GM12865 (cell line): ENCODE data around the gene AKR1A1.

Experiments used
- DNase-seq: peaks from one replicate; pipeline ENCODE4 v3.0.0; 2010; ENCODE audit warnings: low read depth
- H3K4me3 ChIP-seq: 2 replicates; pipeline ENCODE4 v1.5.1; 2011; ENCODE audit warnings: mild to moderate bottlenecking, low read depth, low read length, control low read depth
- TF ChIP-seq, protein P1 (sequence below): IDR thresholded peaks from 2 replicates; pipeline ENCODE4 v1.5.1; 2011; ENCODE audit warnings: low read length, control low read depth, low read depth, inconsistent platforms; ENCODE audit not compliant: insufficient read depth; ENCODE audit errors: missing control alignments

AKR1A1 gene

DNA sequence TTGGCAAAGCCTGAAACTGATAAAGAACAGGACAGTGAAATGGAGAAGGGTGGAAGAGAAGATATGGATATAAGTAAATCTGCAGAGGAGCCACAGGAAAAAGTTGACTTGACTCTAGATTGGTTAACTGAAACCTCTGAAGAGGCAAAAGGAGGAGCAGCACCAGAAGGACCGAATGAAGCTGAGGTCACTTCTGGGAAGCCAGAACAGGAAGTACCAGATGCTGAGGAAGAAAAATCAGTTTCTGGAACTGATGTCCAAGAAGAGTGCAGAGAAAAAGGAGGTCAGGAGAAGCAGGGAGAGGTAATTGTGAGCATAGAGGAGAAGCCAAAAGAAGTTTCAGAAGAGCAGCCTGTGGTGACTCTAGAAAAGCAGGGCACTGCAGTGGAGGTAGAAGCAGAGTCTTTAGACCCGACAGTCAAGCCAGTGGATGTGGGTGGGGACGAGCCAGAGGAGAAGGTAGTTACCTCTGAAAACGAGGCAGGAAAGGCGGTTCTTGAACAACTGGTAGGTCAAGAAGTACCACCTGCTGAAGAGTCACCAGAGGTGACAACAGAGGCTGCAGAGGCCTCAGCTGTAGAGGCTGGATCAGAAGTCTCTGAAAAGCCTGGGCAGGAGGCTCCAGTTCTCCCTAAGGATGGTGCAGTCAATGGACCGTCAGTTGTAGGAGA lies 56.9 kb downstream of the AKR1A1 start:
- TF ChIP-seq, protein P1, sequence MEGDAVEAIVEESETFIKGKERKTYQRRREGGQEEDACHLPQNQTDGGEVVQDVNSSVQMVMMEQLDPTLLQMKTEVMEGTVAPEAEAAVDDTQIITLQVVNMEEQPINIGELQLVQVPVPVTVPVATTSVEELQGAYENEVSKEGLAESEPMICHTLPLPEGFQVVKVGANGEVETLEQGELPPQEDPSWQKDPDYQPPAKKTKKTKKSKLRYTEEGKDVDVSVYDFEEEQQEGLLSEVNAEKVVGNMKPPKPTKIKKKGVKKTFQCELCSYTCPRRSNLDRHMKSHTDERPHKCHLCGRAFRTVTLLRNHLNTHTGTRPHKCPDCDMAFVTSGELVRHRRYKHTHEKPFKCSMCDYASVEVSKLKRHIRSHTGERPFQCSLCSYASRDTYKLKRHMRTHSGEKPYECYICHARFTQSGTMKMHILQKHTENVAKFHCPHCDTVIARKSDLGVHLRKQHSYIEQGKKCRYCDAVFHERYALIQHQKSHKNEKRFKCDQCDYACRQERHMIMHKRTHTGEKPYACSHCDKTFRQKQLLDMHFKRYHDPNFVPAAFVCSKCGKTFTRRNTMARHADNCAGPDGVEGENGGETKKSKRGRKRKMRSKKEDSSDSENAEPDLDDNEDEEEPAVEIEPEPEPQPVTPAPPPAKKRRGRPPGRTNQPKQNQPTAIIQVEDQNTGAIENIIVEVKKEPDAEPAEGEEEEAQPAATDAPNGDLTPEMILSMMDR, result no peak
- DNase-seq, result no peak
- H3K4me3 ChIP-seq, result no peak overlapping the region

DNA sequence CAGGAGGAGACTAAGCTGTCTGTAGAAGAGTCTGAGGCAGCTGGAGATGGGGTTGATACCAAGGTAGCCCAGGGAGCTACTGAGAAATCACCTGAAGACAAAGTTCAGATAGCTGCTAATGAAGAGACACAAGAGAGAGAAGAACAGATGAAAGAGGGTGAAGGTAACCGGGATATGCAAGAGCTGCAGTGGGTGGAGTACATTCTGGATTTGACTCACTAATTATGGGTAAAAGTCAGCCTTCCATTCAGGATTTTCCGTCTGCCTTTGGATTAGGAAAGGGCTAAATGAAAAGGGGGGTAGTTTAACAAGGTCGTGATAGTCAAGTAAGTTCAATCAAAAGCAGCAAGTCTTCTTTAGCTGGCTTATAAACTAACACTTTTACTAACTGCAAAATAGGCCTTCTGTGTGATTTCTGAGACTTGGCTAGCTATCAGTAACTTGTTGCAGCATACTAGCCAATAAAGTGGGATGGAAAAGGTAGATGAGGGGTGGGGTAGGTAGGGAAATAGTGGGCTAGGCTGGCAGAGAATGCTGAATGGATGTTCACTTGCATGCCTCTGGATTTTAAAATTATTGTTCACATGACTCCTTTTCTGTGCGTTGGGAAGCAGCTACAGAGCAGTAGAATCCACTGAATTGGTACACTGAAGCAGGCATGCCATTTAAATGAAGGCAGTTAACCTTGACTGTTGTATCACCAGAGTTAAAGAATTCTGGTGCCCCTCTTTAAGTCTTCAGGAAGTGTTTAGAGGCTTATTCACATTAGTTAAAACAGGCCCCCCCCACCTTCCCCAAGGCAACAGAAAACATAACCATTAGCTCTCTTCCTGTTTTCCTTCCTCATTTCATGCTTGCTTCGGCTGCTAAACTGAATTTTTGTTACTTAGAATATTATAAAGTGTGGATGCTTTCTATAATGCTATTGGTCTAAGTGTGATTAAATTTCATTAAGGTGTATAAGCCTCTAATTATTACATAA lies 57.8 kb downstream of the AKR1A1 start:
- no peak for DNase-seq
- TF ChIP-seq, protein P1, result no peak
- no peak overlapping the region for H3K4me3 ChIP-seq

DNA sequence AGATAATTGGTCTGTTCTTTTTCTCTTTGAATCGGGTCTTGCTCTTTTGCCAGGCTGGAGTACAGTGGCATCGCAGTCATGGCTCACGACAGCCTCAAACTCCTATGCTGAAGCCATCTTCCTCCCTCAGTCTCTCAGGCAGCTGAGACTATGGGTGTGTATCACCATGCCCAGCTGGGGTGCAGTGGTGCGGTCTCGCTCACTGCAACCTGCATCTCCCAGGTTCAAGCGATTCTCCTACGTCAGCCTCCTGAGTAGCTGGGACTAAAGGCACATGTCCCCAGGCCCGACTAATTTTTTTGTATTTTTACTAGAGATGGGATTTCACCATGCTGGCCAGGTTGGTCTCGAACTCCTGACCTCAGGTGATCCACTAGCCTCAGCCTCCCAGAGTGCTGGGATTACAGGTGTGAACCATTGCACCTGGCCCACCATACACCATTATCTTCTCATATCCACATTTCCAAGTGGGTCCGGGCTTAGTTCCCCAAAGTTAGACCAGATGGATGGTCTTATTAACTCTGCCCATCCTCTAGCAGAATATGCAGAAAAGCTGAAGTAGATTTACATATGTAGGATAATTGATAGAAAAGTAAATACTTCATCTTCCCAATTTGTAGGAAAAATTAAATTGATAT lies 60.1 kb downstream of the AKR1A1 start:
- DNase-seq, result no peak
- no peak overlapping the region for H3K4me3 ChIP-seq
- TF ChIP-seq, protein P1, result no peak

DNA sequence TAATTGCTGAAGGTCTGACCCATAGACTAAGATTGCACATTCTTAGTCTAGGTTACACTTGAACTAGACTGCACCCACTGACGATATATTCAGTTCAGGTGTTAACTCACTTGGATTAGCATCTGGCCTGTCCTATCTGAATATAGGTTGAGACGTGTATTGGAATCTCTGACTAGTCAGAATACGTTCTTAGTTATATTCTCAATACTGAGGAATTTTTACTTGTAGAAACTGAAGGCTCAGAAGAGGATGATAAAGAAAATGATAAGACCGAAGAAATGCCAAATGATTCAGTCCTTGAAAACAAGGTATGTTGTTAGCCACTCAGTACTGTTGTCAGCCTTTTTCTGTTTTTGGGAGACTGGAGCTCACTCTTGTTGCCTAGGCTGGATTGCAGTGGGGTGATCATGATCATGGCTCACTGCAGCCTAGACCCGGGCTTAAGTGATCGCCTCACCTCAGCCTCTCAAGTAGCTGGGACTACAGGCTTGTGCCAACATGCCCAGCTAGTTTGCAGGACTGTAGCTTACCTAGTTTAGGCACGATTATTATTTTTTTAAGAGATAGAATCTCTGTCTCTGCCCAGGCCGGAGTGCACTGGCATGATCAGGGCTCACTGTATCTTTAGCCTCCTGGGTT lies 62.4 kb downstream of the AKR1A1 start:
- TF ChIP-seq, protein P1, result no peak
- no peak for DNase-seq
- H3K4me3 ChIP-seq, result no peak overlapping the region

DNA sequence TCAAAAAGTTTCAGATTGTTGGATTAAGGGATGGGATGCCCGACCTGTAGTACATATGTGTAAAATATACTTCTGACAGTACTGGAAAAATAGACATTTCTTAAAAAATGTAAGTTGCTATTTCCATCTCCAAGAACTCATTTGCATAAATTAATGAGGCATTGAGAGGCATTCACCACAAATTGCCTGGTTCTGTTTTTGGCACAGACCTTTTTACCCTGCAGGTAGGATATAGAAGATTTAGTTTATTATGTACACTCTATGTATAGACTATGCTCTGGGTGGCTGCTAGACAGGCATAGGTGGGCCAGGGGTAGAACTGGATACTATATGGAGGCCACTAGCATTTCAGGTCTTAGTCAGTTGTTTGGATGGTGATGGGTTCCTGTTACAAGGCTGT lies 65.3 kb downstream of the AKR1A1 start:
- TF ChIP-seq, protein P1, result no peak
- DNase-seq, result no peak

DNA sequence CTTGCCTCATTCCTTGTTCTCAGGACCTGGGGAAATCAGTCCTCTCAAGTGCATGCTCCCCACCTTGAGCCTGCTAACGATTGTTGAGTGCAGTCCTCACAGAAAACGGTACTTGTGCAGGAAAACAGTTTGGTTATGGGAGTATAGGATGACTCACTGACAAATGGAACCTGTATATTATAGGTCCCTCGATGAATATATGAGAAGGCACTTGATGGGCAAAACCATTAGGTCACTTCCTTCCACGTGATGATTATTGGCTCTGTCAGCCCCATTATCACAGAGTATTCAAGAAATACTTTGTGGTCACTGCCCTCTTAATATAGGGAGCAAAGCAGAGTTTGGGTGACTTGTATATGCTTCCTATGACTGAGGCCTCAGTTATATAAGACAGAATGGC lies 67.0 kb downstream of the AKR1A1 start:
- DNase-seq, result no peak

More for the DNA sequence above, 65.3 kb downstream of the AKR1A1 start:
- no peak overlapping the region for H3K4me3 ChIP-seq

More for the DNA sequence above, 67.0 kb downstream of the AKR1A1 start:
- TF ChIP-seq, protein P1, result no peak
- H3K4me3 ChIP-seq, result no peak overlapping the region
